Measurements from ENCODE around the gene ZNF35. TPM values are rescaled to one million over a fixed set of nuclear protein-coding genes. Genes with fewer than 3 reads are reported as not detected.
"Not testable (repeated sequence)": the region's sequence is repeated elsewhere in the genome, so short reads cannot be mapped to it uniquely, and the experiment has no call there.

ZNF35 gene
- total RNA-seq, 2 donors from 2014 or later = 7.1 to 14.9 TPM

- intact Hi-C loops (cut with DNase I) = no loop called here
- TF ChIP-seq POLR2AphosphoS5 (IDR thresholded peaks at IDR 0.05) (no peak), POLR2A (IDR thresholded peaks at IDR 0.05) (no peak), CTCF (IDR thresholded peaks at IDR 0.05) (no peak)
- Histone ChIP-seq H3K27me3 (replicated peaks; ENCODE audit: insufficient read depth) (no peaks in the 10 kb centered on the region), H3K27ac (no peak overlapping the region), H3K4me3 (no peak overlapping the region), H3K9me3 (no peaks in the 10 kb centered on the region), H3K36me3 (no peaks in the 10 kb centered on the region), H3K4me1 (replicated peaks) (no peaks in the 10 kb centered on the region)
- no peak for DNase-seq (ENCODE audit: low spot score)
- WGBS = 97% methylated on average over 3 of the region's 3 CpGs
These were observed 16.6 kb downstream of the ZNF35 start for GRCh38 chr3:44665173-44665572.

- H3K27me3 ChIP-seq (replicated peaks; ENCODE audit: insufficient read depth) = no peaks in the 10 kb centered on the region
- H3K9me3 ChIP-seq = no peaks in the 10 kb centered on the region
- no peak for DNase-seq (ENCODE audit: low spot score)
- H3K27ac ChIP-seq = no peak overlapping the region
- no peaks in the 10 kb centered on the region for H3K4me1 ChIP-seq (replicated peaks)
- no peak for TF ChIP-seq POLR2A (IDR thresholded peaks at IDR 0.05)
- no peak for TF ChIP-seq POLR2AphosphoS5 (IDR thresholded peaks at IDR 0.05)
- no peak for TF ChIP-seq CTCF (IDR thresholded peaks at IDR 0.05)
- WGBS = 95% methylated on average over 4 of the region's 4 CpGs
- no peak overlapping the region for H3K4me3 ChIP-seq
- intact Hi-C loops (cut with DNase I) = no loop called here
- H3K36me3 ChIP-seq = no peaks in the 10 kb centered on the region
These were observed 17.8 kb downstream of the ZNF35 start for GRCh38 chr3:44666346-44666745.

- TF ChIP-seq POLR2A (IDR thresholded peaks at IDR 0.05) (no peak), CTCF (IDR thresholded peaks at IDR 0.05) (no peak), POLR2AphosphoS5 (IDR thresholded peaks at IDR 0.05) (no peak)
- H3K4me1 ChIP-seq (replicated peaks) = no peaks in the 10 kb centered on the region
- H3K36me3 ChIP-seq = no peaks in the 10 kb centered on the region
- 94% methylated on average over 6 of the region's 6 CpGs for WGBS
- intact Hi-C loops (cut with DNase I) = no loop called here
- H3K4me3 ChIP-seq = no peak overlapping the region
- H3K27me3 ChIP-seq (replicated peaks; ENCODE audit: insufficient read depth) = no peaks in the 10 kb centered on the region
- H3K27ac ChIP-seq = no peak overlapping the region
- no peaks in the 10 kb centered on the region for H3K9me3 ChIP-seq
- DNase-seq (ENCODE audit: low spot score) = no peak
These were observed 21.2 kb downstream of the ZNF35 start for GRCh38 chr3:44669760-44670159.

- 91% methylated on average over 8 of the region's 8 CpGs for WGBS
- H3K27me3 ChIP-seq (replicated peaks; ENCODE audit: insufficient read depth); H3K36me3 ChIP-seq; H3K4me1 ChIP-seq (replicated peaks); H3K9me3 ChIP-seq; DNase-seq (ENCODE audit: low spot score); intact Hi-C loops (cut with DNase I); H3K4me3 ChIP-seq; H3K27ac ChIP-seq: not testable (repeated sequence)
These were observed 24.9 kb downstream of the ZNF35 start for GRCh38 chr3:44673466-44673865.

GRCh38 chr3:44674211-44674610, 25.7 kb downstream of the ZNF35 start:
- 65% methylated on average over 2 of the region's 2 CpGs for WGBS
- DNase-seq (ENCODE audit: low spot score) = no peak
- TF ChIP-seq CTCF (IDR thresholded peaks at IDR 0.05) (no peak), POLR2A (IDR thresholded peaks at IDR 0.05) (no peak), POLR2AphosphoS5 (IDR thresholded peaks at IDR 0.05) (no peak)
- Histone ChIP-seq H3K36me3 (no peaks in the 10 kb centered on the region), H3K4me3 (no peak overlapping the region), H3K27ac (no peak overlapping the region), H3K9me3 (no peaks in the 10 kb centered on the region), H3K4me1 (replicated peaks) (no peaks in the 10 kb centered on the region), H3K27me3 (replicated peaks; ENCODE audit: insufficient read depth) (no peaks in the 10 kb centered on the region)
- intact Hi-C loops (cut with DNase I) = no loop called here

Measured in prostate gland (tissue), 2 donors.